HEK293 (cell line): ENCODE measurements around the gene RGS6.

Source experiments
- HOXD13 ChIP-seq: sonication (generic); formaldehyde crosslinking; IDR thresholded peaks from 2 replicates; pipeline ENCODE4 v1.8.0; 2022; ENCODE audit warnings: missing genetic modification reagents, borderline replicate concordance
- REST ChIP-seq: fragments of 450-650 bp; formaldehyde crosslinking; IDR thresholded peaks from 2 replicates; pipeline ENCODE4 v1.5.1; 2016; ENCODE audit warnings: missing biosample characterization, missing genetic modification characterization
- SCRT2 ChIP-seq: fragments of 450-650 bp; formaldehyde crosslinking; IDR thresholded peaks from 2 replicates; pipeline ENCODE4 v1.5.1; 2016; ENCODE audit warnings: missing biosample characterization, missing genetic modification characterization
- TRIM28 ChIP-seq: IDR thresholded peaks from 2 replicates; pipeline ENCODE4 v1.6.1; 2011; ENCODE audit warnings: low read length, control low read depth, borderline replicate concordance
- ZNF121 ChIP-seq: fragments of 450-650 bp; formaldehyde crosslinking; IDR thresholded peaks from 2 replicates; pipeline ENCODE4 v1.5.1; 2016; ENCODE audit warnings: missing biosample characterization, missing genetic modification characterization
- ZNF274 ChIP-seq, 2 experiments: fragments of 200-500 bp in 1 of 2; fragments of 450-650 bp in 1 of 2; sonication (Bioruptor generic) in 1 of 2; formaldehyde crosslinking in 1 of 2; IDR thresholded peaks; 2 replicates each; pipeline versions ENCODE4 v1.5.1 to v1.6.1; 2014 to 2016; ENCODE audit warnings: borderline replicate concordance in 1 of 2, inconsistent platforms in 1 of 2, low read length in 1 of 2, missing biosample characterization in 1 of 2, missing genetic modification characterization in 1 of 2
- ZNF324 ChIP-seq: fragments of 450-650 bp; formaldehyde crosslinking; IDR thresholded peaks from 2 replicates; pipeline ENCODE4 v1.5.1; 2016; ENCODE audit warnings: missing biosample characterization, missing genetic modification characterization
- ZNF544 ChIP-seq: fragments of 450-650 bp; formaldehyde crosslinking; IDR thresholded peaks from 2 replicates; pipeline ENCODE4 v1.5.0; 2017; ENCODE audit warnings: missing biosample characterization, missing genetic modification characterization
- ZNF610 ChIP-seq: fragments of 450-650 bp; formaldehyde crosslinking; IDR thresholded peaks from 2 replicates; pipeline ENCODE4 v1.5.1; 2016; ENCODE audit warnings: missing biosample characterization, missing genetic modification characterization, borderline replicate concordance
- ZNF785 ChIP-seq: fragments of 450-650 bp; formaldehyde crosslinking; IDR thresholded peaks from 2 replicates; pipeline ENCODE4 v1.5.1; 2016; ENCODE audit warnings: missing biosample characterization, missing genetic modification characterization
- ZNF830 ChIP-seq: fragments of 450-650 bp; IDR thresholded peaks from 2 replicates; pipeline ENCODE4 v1.5.0; 2018; ENCODE audit warnings: missing biosample characterization, missing genetic modification characterization, low read depth, mild to moderate bottlenecking, moderate library complexity
- TF ChIP-seq, protein P1 (sequence below): fragments of 450-650 bp; formaldehyde crosslinking; IDR thresholded peaks from 2 replicates; pipeline ENCODE4 v1.5.1; 2016; ENCODE audit warnings: missing biosample characterization, missing genetic modification characterization, low read depth
- TF ChIP-seq, protein P2 (sequence below): fragments of 450-650 bp; formaldehyde crosslinking; IDR thresholded peaks from 2 replicates; pipeline ENCODE4 v1.5.1; 2016; ENCODE audit warnings: missing biosample characterization, missing genetic modification characterization
- TF ChIP-seq, protein P3 (sequence below): fragments of 450-650 bp; formaldehyde crosslinking; IDR thresholded peaks from 2 replicates; pipeline ENCODE4 v1.5.1; 2016; ENCODE audit warnings: missing biosample characterization, missing genetic modification characterization

GRCh38 chr14:72040528-72040927, 108.3 kb downstream of the RGS6 start:
- TF ChIP-seq, protein P1, sequence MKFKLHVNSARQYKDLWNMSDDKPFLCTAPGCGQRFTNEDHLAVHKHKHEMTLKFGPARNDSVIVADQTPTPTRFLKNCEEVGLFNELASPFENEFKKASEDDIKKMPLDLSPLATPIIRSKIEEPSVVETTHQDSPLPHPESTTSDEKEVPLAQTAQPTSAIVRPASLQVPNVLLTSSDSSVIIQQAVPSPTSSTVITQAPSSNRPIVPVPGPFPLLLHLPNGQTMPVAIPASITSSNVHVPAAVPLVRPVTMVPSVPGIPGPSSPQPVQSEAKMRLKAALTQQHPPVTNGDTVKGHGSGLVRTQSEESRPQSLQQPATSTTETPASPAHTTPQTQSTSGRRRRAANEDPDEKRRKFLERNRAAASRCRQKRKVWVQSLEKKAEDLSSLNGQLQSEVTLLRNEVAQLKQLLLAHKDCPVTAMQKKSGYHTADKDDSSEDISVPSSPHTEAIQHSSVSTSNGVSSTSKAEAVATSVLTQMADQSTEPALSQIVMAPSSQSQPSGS (tag by site-specific recombination) = no peak
- TF ChIP-seq, protein P2, sequence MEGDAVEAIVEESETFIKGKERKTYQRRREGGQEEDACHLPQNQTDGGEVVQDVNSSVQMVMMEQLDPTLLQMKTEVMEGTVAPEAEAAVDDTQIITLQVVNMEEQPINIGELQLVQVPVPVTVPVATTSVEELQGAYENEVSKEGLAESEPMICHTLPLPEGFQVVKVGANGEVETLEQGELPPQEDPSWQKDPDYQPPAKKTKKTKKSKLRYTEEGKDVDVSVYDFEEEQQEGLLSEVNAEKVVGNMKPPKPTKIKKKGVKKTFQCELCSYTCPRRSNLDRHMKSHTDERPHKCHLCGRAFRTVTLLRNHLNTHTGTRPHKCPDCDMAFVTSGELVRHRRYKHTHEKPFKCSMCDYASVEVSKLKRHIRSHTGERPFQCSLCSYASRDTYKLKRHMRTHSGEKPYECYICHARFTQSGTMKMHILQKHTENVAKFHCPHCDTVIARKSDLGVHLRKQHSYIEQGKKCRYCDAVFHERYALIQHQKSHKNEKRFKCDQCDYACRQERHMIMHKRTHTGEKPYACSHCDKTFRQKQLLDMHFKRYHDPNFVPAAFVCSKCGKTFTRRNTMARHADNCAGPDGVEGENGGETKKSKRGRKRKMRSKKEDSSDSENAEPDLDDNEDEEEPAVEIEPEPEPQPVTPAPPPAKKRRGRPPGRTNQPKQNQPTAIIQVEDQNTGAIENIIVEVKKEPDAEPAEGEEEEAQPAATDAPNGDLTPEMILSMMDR (tag by site-specific recombination) = no peak
- TF ChIP-seq ZNF830 (tag by site-specific recombination) (no peak), SCRT2 (tag by site-specific recombination) (no peak), ZNF610 (tag by site-specific recombination) (no peak), TRIM28 (peak; percentile 61), ZNF324 (tag by site-specific recombination) (no peak), ZNF121 (no peak), ZNF785 (tag by site-specific recombination) (no peak), HOXD13 (no peak), ZNF274 (IDR thresholded peaks at IDR 0.05; ENCODE audit: low read length) (no peak), ZNF274 (tag by site-specific recombination; IDR thresholded peaks at IDR 0.05; ENCODE audit: borderline replicate concordance) (no peak), REST (tag by site-specific recombination) (no peak), ZNF544 (tag by site-specific recombination) (no peak)
- TF ChIP-seq, protein P3, sequence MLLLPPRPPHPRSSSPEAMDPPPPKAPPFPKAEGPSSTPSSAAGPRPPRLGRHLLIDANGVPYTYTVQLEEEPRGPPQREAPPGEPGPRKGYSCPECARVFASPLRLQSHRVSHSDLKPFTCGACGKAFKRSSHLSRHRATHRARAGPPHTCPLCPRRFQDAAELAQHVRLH (tag by site-specific recombination) = no peak
